Measurements from ENCODE around the gene USP47.

The USP47 gene

GRCh38 chr11:11963067-11963466 is 121.3 kb downstream of the USP47 start:
- no peak overlapping the region for H3K27ac ChIP-seq
- no peak for TF ChIP-seq ZFX (IDR thresholded peaks at IDR 0.05)
- TF ChIP-seq, protein P1, sequence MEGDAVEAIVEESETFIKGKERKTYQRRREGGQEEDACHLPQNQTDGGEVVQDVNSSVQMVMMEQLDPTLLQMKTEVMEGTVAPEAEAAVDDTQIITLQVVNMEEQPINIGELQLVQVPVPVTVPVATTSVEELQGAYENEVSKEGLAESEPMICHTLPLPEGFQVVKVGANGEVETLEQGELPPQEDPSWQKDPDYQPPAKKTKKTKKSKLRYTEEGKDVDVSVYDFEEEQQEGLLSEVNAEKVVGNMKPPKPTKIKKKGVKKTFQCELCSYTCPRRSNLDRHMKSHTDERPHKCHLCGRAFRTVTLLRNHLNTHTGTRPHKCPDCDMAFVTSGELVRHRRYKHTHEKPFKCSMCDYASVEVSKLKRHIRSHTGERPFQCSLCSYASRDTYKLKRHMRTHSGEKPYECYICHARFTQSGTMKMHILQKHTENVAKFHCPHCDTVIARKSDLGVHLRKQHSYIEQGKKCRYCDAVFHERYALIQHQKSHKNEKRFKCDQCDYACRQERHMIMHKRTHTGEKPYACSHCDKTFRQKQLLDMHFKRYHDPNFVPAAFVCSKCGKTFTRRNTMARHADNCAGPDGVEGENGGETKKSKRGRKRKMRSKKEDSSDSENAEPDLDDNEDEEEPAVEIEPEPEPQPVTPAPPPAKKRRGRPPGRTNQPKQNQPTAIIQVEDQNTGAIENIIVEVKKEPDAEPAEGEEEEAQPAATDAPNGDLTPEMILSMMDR (conservative IDR thresholded peaks at IDR 0.05): no peak

- TF ChIP-seq ZFX (IDR thresholded peaks at IDR 0.05): no peak
- TF ChIP-seq, protein P1 (conservative IDR thresholded peaks at IDR 0.05): no peak
- no peak overlapping the region for H3K27ac ChIP-seq
These were observed 122.3 kb downstream of the USP47 start for GRCh38 chr11:11963842-11964773.

GRCh38 chr11:11964774-11965150 is 123.0 kb downstream of the USP47 start:
- H3K27ac ChIP-seq: no peak overlapping the region
- TF ChIP-seq ZFX (IDR thresholded peaks at IDR 0.05): no peak
- TF ChIP-seq, protein P1 (conservative IDR thresholded peaks at IDR 0.05): no peak

GRCh38 chr11:11965192-11965591 is 123.4 kb downstream of the USP47 start:
- no peak overlapping the region for H3K27ac ChIP-seq
- no peak for TF ChIP-seq ZFX (IDR thresholded peaks at IDR 0.05)
- TF ChIP-seq, protein P1 (conservative IDR thresholded peaks at IDR 0.05): no peak

DNA sequence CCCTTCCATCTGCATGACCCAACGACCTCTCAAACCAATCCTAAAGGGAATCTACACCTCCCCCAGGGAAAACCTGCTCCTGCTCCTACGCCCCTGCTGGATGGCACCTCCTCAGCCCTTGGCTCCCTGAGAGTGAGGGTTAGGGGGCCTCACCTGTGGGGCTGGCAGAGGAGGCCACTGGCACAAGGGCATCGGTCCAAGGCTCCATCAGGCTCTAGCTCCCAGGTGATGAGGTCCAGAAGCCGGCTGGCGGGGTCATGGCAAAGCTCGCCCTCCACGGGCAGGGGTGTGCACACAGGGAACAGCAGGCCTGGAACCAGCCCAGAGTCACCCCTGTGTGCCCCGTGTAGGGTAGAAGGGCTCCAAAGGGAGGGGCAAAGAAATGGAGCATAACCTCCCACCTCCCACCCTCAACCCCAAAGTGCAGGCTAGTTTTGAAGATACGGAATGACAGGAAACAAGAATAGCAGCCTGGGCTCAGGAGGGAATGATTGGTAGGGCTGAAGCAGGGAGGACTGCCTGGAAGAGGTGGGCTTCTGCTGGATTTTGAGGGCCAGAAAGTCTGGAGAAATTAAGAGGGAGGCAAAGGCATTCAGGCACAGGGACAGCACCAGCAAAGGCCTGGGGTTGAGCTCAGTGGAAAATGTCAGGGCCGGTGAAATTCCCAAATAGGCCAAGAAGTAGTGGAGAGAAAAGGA is 124.0 kb downstream of the USP47 start:
- TF ChIP-seq, protein P1 (conservative IDR thresholded peaks at IDR 0.05): no peak
- no peak overlapping the region for H3K27ac ChIP-seq

- no peak overlapping the region for H3K27ac ChIP-seq
- TF ChIP-seq, protein P1 (conservative IDR thresholded peaks at IDR 0.05): no peak
These were observed 124.6 kb downstream of the USP47 start for GRCh38 chr11:11966354-11966741.
